GM19463 (cell line): ENCODE measurements around the gene TTC16.

Experiments
- ATAC-seq: cut with Tn5 transposase; IDR thresholded peaks from one replicate; pipeline ENCODE4 v1.9.1; 2021; ENCODE audit warnings: mild to moderate bottlenecking, moderate library complexity; ENCODE audit not compliant: unreplicated experiment

TTC16 gene, protein sequence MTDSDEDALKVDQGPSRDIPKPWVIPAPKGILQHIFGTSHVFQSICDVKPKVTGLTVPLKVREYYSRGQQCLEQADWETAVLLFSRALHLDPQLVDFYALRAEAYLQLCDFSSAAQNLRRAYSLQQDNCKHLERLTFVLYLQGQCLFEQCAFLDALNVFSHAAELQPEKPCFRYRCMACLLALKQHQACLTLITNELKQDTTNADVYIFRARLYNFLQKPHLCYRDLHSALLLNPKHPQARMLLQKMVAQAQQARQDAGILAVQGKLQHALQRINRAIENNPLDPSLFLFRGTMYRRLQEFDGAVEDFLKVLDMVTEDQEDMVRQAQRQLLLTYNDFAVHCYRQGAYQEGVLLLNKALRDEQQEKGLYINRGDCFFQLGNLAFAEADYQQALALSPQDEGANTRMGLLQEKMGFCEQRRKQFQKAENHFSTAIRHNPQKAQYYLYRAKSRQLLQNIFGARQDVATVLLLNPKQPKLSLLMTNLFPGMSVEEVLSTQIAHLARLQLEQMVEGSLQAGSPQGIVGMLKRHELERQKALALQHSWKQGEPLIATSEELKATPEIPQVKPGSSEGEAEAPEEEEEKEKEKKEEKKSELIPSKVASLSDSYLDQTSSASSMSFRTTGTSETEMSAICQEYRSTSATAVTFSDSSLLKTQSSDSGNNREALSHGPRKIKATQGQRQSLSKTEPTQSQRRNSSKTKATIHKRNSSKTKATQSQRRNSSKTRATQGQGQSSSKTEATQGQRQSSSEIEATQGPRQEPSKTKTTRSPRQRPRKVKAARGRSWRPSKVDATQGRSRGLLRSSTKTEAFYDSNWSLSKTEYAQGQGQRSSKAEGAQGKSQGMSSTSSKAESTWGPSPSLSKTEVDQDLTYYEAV

DNA sequence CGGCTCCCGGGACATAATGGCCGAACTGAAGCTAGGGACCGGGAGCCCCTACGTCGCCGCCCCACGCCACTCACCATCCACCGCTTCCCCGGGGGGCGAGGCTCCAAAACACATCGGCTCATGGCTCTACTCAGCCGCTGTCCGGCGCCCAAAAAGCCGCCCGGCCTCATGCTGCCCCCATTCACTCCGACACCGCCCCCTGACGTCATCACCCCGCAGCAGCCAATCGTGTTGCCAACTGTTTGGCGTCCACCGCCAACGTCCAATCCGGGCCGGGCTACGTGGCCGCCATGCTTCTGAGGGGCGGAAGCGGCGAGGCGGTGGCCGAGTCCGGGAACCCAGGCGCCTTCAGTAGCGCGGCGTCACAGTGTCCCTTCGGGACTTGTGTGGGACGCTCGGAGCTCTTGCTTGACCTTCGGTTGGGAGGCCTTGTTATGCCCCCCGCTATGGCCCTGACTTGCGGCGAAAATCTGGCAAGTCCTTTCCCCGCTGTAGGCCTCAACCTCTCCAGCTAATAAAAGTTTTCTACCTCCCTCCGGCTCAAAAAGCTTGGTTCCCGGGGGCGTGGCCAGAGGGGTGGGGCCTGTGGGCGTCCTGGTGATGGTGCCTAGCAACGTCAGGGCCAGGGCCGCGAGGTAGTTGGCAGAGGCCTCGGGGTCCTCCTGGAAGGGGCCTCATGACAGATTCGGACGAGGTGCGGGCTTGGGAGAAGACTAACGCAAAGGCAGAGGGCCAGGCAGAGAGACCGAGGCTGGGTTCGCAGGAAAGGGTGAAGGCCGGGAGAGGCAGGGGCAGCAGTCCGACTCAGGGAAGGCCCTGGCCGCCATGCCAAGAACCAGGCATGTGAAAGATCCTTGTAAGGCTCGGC is at the start of gene TTC16, which contains the start of gene PTRH1:
TSS of gene TTC16 (plus strand) at position 610 of the 868 bp plus-strand sequence. CDS start at position 677, 67 bp downstream.
TSS of gene PTRH1 (minus strand) at position 194 of the 868 bp plus-strand sequence. CDS start at position 170, 24 bp downstream.
- ATAC-seq: peak; percentile 92

DNA sequence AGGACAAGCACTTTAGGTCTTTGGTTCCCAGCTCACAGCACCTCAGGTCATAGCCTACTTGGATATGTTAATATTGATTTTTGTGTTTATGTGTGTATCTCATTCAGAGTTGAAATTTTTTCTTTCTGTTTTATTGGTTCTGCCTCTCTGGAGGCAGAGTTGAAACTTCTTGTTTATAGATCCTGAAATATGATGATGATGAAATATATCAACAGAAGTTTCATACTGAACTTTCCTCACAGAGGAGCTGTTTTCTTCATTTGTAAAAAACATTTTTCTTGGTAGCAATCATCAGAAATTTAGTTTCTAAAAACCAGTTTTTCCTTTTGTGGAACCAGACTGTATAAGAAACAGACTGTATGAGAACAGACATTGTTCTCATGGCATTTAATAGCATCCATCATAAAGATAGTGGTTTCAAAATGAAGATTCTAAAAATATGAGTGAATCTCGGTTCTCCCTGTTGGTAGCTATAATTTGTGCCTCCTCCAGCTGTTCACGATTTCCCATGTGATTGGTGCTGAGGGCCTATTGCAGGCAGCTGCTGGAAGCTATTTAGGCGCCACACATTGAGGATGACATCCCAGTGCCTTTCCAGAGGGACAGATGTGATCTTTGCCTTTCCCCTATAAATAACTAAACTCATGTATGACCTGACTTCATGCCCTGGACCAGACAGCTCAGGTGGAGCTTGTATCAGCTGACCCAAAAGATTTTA is 48.6 kb upstream of the TTC16 start:
- ATAC-seq: no peak

DNA sequence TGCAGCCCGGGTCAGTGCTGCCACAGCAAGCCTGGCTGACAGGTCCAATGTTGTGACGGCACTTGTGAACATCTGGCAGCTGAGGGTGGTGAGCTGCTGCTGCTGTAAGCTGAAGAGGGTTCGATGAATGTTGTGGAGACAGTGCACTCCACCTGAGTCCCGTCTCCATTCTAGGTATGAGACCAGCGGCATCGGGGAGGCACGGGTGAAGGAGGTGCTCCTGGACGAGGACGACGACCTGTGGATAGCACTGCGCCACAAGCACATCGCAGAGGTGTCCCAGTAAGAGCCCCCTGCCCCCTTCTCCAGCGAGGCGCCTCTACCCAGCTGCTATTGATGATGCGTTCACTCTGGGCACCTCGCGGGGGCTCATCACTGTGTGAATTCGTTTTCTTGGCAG is 48.0 kb upstream of the TTC16 start:
- ATAC-seq: no peak

DNA sequence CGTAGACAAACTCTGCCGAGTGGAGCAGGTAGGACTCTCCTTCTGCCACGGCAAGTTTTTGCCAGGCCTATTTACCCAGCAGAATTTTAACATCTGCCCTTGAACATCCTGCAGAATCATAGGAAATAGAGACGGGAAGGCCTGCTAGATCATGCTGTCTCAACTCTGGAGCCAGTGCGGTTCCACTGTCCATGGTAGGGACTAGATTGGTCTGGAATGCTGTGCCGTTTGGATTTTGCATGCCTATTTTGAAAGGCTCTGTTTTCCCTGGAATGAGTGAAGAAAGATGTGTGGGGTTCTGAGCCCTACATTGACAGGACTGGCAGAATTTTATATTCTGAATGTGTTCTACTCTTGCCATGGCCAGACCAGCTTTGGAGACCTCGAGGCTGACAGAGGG is 42.6 kb upstream of the TTC16 start:
- ATAC-seq: no peak

DNA sequence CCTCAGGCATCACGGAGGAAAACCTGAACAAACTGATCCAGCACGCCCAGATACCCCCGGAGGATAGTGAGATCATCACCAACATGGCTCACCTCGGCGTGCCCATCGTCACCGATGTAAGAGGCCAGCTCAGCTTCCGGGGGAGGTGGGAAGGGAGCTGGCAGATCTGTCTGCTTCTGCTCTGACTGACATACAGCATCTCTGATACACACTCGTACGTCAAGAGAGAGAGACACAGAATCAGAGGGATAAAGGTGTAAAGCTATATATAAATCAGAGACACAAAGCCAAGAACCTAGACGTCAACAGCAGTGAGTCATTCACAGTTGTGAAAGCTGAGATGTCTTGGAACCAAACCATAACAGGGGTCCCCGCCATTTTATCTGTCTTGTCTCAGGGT is 39.2 kb upstream of the TTC16 start:
- no peak for ATAC-seq

DNA sequence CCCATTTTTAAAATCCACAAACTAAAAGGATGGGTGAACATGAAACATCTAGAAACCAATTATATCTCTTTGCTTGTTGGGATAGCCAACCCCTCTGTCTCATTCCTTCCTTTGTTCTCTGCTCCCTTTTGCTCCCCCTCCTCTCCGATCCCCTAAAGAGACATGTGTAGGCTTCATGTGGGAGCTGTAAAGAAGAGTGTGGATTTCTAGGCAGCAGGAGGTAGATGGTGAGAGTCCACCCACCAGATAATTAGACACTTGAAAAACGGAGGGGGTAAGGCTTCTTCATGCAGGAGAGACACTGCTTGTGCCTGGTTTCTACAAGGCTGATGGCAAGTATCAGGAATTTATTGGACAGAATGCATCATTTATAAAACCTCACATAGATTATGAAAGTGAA is 36.4 kb upstream of the TTC16 start:
- ATAC-seq: no peak

DNA sequence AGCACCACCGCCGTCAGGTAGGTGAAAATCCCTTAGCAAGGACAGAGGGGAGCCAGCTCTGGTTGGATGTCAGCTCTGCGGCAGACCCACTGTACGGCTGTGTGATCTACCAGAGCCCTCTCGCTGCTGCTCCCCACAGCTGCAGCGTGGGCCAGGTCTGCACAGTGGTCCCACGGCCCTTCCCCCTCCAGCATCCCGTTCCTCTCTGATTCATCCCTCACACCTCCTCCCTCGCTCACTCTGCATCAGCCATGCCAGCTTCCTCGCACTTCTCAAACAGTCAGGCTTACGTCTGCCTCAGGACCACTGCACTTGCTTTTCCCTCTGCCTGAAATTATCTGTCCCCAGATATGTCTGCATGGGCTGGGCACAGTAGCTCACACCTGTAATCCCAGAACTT is 35.7 kb upstream of the TTC16 start:
- no peak for ATAC-seq

DNA sequence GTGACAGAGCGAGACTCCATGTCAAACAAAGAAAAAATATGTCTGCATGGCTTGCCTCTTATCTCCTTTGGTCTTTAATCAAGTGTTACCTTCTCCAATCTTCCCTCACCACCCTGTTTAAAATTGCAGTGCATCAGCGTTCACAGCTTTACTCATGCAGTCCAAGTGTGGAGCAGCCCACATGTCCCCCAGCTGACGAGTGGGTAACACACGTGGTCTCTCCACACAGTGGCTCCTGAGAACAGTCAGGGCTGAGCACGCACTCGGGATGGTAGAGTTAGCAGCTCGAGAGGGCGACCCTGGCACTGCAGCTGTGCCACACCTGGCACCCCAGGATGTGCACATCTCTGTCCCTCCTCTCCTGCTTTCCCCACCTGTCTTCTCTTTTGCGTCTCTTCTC is 35.0 kb upstream of the TTC16 start:
- no peak for ATAC-seq

DNA sequence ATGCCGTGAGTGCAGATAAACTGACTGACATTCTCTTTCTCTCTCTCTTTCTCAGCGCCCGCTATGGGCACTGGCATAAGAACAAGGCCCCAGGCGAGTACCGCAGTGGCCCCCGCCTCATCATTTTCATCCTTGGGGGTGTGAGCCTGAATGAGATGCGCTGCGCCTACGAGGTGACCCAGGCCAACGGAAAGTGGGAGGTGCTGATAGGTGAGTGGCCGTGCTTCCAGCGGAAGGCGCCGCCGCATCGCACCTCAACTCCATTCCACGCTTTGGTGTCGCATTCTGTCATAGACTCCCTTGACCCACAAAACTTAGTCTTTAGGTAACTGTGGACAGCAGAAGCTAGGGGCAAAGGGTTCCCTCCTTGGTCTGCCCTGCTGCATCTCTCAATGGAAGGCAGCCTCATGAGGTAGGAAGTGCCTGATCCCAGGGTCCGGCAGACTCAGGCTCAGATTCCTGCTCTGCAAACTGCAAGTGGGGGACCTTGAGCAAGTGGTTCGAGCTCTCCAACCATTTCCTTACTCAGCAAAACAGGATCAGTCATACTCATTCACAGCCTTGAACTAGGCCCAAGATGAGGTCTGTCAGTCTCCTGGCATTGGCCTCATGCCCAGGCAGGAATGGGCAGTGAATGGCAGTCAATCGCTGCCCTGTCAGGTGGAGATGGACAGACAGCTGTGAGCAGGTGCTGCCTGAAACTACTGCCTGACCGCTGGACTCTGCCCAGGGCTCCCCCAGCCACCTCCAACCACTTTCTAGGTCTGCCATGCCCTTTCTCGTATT is 33.3 kb upstream of the TTC16 start:
- no peak for ATAC-seq

DNA sequence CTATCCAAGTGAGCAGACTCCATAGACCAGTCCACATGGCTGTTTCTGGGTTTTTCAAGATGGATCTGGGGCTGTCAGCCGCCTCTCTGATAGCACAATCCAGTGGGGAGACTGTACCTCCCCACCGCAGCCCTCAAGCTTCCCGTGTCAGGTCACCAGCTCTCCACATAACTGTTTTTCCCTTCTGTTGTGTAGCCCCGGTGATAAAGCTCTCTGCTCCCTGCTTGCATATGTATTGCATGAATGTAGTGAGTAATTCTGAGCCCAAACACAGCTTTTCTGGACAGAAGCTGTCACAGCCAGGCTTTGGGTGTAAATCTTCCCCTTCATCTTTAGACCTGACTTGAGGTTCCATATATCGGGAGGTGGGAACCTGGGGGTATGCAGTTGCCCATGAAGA is 32.2 kb upstream of the TTC16 start:
- ATAC-seq: no peak

DNA sequence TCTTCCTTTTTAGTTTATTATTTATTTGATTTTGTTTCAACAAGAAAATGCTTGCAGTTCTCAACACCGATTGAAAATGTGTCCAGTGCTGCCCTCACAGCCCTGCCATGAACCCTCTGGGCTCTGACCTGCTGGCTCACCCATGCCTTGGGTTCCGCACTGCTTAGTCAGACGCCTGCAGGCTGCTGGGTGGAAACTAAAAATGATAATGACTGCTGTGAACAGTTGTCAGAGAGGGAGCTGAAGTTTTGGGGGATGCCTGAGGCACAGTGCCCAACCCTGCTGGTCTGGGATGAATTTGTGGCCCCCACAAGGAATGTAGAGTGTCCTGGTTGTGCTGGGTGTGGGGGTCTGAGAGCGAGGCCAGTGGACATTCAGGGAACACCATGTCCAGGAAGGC is 31.3 kb upstream of the TTC16 start:
- ATAC-seq: no peak

DNA sequence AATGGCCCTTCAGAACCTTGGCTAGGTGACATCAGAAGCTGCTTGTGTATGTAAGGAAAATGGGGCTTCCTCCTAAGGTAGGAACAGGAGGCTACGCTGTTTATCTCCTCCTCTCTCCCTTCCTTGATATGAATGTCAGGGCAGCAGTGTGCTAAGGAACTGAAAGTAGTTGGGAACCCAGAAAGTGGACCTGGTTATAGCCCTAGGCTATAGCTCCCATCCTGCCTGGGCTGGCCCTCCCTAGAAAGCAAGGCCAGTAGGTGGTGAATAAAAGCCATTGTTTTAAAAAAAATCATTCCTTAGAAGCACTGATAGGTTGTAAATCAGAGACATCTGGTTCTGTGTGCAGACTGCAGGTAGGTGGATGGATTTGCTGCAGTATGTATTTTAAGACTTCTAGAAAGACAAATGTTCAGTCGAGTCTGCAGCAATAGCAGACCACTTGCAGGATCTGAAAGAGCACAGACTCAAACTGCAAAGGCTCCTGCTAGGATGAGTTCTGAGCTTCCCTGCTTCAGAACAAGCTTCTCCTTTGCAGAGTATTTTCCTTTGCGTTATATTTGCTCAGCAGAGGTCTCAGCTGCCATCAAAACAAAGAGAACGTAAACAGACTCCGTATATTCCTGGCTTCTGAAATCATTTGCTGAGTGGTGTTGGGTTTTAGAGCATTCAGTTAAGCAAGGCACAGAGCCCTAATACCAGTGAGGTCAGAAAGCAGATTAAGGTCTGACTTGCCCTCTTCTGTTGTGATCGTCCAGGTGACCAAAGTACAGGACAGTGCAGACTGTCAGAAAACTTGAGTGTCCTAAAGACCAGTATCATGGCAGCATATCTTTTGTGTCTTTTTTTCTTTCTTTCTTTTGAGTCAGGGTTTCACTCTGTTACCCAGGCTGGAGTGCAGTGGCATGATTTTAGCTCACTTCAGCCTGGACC is 29.2 kb upstream of the TTC16 start:
- ATAC-seq: no peak

DNA sequence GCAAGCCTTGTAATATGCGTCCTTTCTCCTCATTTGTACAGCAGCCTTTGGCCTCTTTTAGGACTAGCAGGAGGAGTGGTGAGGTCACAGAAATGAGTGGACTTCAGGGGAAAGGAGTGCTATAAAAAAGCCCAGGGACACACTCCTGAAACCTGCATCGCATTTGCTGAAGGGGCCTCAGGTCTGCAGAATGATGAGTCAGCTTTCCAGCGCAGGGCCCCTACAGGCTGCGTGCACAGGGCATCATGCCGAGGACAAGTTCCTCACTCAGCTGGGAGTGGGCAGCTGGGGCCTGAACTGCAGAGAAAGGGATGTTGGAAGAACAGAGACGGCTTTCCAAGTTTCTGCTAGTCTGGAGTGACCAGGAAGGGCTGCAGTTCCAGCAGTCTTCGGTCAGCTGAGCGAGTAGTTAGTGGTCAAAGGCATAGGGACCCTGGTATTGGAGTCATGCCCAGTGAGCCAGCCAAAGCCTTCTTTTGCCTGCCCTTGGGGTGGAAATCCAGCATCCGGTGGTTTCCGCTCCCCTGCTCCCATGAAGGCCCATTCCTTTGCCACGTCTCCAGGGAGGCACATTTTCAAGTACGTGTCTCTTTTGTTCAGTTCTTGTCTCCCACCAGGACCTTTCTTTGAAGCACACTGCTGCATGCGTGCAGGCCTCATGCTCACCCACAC is 26.4 kb upstream of the TTC16 start:
- ATAC-seq: no peak

DNA sequence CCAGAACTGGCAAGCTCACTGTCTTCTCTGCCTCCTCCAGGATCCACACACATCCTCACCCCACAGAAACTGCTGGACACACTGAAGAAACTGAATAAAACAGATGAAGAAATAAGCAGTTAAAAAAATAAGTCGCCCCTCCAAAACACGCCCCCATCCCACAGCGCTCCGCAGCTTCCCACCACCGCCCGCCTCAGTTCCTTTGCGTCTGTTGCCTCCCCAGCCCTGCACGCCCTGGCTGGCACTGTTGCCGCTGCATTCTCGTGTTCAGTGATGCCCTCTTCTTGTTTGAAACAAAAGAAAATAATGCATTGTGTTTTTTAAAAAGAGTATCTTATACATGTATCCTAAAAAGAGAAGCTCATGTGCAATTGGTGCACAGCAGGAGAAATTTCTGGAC is 25.1 kb upstream of the TTC16 start:
- no peak for ATAC-seq

DNA sequence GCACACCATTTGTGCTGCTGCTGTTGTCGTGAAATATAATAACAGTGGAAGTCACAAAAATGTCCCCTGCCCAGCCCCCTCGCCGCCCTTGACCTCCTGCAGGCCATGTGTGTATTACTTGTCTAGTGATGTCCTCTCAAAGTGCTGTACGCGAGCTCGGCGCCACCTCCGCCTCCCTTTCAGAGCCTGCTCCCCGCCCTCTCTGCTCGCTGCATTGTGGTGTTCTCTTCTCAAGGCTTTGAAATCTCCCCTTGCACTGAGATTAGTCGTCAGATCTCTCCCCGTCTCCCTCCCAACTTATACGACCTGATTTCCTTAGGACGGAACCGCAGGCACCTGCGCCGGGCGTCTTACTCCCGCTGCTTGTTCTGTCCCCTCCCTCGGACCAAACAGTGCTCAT is 23.8 kb upstream of the TTC16 start:
- no peak for ATAC-seq

DNA sequence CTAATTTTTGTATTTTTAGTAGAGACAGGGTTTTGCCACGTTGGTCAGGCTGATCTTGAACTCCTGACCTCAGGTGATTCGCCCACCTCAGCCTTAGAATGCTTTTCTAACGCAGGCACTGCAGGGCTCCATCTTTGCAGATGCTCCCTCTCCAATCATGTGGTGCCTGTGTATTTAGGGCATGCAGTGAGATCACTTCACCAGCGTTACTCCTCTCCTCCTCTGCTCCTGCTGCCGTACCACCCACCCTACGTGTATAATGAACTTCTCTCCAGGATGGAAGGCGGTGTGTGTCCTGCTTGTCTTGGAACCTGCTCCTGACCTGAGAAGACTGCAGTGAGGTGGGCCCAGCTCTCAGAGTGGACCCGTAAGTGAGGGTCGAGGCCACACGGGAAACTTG is 22.7 kb upstream of the TTC16 start:
- ATAC-seq: no peak

DNA sequence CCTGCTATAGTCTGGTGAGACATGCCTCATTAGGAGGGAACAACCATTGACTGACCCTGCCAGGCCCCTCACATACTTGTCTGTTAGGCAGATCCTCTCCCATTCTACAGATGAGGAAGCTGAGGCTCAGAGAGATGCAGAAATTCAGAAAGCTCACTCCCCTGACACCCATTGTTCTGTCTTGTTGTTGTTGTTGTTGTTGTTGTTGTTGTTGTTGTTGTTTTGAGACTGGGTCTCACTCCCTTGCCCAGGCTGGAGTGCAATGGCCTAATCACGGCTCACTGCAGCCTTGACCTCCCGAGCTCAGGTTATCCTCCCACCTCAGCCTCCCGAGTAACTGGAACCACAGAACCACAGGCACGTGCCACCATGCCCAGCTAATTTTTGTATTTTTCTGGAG is 22.2 kb upstream of the TTC16 start:
- no peak for ATAC-seq
